ENCODE data around the gene RAB8B.
"Not testable (repeated sequence)": the region's sequence is repeated elsewhere in the genome, so short reads cannot be mapped to it uniquely, and the experiment has no call there.

The RAB8B gene

DNA sequence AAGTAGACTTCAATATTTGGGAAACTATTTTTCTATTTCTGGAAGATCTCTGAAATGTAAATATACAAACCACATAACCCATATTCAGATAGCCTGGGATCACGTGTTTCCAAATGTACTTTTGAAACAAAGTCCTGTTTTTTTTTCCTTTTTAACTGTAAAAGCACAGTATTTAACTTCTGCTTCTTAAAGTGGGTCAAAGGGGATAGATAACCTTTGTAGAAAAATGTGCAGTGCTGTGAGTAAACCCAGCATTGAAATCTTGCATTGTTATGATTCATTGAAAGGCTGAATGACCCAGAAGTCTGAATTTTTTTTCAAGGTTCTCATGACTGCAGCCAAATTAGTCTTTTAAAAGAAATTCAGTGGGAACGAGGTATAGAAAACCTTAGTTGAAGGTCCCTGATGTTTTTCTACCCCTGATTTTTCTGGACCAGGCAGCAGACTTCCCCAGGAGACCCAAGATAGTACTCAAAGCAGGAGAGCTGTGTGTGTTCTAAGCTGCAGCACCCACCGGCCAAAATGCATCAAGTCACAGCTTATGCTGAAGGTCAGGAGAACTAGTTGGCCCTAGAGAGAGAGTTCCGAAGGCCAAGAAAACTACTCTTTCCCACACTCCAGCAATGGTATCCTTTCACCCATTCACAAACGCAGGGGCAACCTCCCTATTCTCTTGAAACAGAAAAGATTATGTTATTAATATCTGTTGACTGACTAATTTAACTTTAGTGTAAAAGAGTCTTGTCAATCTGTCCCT is 44.4 kb downstream of the RAB8B start:
- in situ Hi-C loops (cut with MboI; ENCODE audit: low sequenced_read_pairs) = no loop called here

DNA sequence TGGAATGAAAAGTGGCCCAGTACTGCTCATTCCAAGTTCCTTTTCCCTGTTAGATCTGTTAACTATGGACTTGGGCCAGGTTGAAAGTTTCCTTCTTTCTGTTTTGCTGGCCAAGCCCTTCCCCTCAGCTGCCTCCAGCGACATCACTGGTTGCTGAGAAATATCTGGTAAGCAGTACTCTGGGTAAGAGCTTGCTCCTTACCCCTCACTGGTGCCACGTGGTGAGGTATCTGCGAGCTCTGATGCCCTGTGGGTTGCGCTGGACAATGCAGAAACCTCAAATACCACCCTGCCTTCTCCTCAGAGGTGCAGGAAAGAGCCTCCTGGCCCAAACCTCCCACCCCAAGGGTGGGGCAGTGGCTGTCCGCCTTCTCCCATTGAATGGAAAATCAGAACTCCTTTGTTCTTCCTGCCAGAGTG is 45.1 kb downstream of the RAB8B start:
- in situ Hi-C loops (cut with MboI; ENCODE audit: low sequenced_read_pairs) = no loop called here

DNA sequence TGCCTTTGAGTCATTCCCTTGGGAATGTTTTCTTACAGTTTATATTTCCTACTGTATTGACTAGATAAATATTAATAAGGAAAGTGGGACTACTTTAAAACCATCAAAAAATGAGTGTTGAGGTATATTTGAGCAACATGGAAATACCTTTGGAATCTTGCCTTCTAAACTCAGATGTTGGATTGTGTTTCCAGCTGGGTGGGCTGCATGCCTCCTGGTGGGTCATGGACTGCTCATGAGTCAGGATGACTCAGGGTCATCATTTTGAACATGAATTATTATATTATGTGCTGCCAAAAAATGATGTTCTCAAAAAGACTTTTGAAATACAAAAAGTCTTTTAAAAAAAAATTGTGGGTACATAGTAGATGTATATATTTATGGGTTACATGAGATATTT is 46.9 kb downstream of the RAB8B start:
- in situ Hi-C loops (cut with MboI; ENCODE audit: low sequenced_read_pairs) = no loop called here

DNA sequence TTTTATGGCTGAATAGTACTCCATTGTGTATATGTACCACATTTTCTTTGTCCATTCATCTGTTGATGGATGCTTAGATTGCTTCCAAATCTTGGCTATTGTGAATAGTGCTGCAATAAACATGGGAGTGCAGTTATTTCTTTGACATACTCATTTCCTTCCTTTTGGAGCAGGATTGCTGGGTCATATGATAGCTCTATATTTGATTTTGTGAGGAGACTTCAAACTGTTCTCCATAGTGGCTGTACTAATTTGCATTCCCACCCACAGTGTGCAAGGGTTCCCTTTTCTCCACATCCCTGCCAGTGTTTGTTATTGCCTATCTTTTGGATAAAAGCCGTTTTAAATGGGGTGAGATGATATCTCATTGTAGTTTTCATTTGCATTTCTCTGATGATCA is 47.7 kb downstream of the RAB8B start:
- in situ Hi-C loops (cut with MboI; ENCODE audit: low sequenced_read_pairs) = not testable (repeated sequence)

DNA sequence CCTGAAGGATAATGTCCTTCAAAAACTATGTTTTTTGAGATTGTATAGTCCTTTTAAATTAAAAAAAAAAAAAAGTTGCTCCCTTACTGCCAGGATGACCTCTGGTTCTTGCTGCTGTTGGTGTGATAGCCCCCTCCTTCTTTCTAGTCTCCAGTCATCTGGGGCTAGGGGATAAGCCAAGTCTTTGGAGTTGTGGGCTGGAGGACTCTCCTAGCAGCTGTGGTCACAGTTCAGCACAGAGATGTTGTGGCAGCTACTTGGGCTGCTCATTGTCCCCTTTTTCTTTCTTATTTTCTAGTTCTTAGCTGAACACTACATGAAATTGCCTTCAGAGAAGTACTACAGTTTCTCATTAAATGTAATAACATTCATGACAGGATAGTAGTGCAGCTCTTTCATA is 48.8 kb downstream of the RAB8B start:
- in situ Hi-C loops (cut with MboI; ENCODE audit: low sequenced_read_pairs) = no loop called here

DNA sequence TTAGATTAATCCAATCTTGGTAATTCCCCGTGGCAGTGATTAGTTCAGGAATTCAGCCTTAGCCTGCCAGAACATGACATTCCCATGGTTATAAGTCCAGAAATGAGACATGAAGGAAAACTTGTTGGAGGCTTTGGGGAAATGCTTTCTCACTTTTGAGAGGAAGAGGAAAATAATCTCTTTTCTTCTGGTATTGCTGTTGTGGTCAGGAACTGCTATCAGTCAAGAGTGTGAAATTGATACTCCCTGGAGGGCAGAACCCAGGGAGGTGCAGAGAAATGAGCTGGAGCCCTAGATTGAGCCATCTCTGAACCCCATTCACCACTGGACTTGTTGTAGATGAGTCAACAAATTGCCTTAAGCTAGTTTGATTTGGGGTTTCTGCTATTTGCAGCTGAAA is 49.4 kb downstream of the RAB8B start:
- in situ Hi-C loops (cut with MboI; ENCODE audit: low sequenced_read_pairs) = no loop called here

DNA sequence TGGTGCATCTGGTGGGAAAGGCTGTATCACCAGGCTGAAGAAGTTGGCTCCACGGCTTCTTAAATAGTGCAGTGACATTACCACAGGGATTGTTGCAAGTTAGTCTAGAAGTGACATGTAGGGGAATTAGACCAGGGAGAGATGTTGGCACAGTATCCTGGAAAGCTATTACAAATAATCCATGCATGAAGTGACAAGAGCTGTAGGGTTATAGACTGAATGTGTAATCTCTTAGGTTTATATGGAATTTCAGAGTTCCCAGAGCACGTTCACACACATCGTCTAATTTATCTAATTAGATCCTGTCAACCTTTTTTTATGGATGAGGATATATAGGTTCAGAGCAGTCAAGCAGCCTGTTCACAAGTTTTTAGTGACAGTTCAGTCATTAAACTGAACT is 50.7 kb downstream of the RAB8B start:
- in situ Hi-C loops (cut with MboI; ENCODE audit: low sequenced_read_pairs) = no loop called here

DNA sequence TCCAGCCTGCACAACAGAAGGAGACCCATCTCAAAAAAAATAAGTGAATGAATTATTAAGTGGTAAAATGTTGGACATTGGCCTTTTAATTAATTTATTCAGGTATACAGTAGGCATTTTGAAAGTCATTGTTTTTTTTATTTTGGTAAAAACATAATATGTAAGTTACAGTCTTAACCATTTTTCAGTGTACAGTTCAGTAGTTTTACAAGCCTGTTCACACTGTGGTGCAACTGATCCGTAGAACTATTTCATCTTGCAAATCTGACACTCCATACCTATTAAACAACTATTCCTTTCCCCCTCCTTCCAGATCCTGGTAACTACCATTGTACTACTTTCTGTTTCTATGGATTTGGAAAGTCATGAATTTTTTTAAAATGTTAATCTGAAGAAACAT is 51.9 kb downstream of the RAB8B start:
- in situ Hi-C loops (cut with MboI; ENCODE audit: low sequenced_read_pairs) = no loop called here

DNA sequence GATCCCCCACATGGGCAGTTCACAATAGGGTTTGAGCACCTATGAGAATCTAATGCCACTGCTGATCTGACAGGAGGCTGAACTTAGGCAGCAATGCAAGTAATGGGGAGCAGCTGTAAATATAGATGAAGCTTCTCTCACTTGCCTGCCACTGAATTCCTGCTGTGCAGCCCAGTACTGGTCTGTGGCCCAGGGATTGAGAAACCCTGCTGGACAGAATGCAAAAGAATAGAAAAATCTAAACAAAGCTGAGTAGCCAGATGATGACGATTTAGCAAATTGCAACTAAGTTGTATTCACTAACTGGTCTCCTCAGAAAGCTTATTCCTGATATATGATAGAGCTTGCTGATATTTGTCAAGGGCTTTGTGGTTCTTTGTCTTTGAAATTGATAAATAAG is 53.7 kb downstream of the RAB8B start:
- in situ Hi-C loops (cut with MboI; ENCODE audit: low sequenced_read_pairs) = no loop called here

DNA sequence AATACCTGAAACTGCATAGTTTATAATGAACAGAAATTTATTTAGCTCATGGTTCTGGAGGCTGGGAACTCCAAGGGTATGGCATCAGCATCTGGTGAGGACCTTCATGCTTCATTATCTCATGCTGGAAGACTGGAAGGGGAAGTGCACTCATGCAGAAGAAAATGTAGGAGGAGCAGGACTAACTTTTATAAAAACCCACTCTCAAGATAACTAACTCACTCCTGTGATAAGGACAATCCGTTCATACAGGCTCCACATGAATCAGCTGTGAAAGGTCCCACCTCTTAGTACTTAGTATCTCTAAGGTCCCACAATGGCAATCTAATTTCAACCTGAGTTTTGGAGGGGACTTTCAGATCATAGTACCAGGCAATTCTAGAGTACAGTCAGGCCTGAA is 54.4 kb downstream of the RAB8B start:
- in situ Hi-C loops (cut with MboI; ENCODE audit: low sequenced_read_pairs) = no loop called here

DNA sequence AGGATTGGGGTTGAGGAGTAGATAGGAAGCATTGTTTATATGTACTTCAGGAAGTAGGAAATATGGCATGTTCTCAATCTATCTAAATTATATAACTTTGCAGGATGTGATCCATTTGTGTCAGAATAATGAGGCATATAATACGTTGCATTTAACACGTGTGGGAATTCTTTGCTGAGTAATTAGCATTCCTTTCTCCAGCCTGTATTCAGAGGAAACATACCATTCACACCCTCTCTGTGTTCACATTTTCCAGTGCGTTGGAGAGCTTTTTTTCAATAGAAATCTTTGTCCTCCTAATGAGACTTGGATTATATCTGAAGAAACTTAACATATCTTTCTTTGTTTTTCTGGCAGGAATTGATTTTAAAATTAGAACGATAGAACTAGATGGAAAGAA is 55.0 kb downstream of the RAB8B start:
- in situ Hi-C loops (cut with MboI; ENCODE audit: low sequenced_read_pairs) = no loop called here

DNA sequence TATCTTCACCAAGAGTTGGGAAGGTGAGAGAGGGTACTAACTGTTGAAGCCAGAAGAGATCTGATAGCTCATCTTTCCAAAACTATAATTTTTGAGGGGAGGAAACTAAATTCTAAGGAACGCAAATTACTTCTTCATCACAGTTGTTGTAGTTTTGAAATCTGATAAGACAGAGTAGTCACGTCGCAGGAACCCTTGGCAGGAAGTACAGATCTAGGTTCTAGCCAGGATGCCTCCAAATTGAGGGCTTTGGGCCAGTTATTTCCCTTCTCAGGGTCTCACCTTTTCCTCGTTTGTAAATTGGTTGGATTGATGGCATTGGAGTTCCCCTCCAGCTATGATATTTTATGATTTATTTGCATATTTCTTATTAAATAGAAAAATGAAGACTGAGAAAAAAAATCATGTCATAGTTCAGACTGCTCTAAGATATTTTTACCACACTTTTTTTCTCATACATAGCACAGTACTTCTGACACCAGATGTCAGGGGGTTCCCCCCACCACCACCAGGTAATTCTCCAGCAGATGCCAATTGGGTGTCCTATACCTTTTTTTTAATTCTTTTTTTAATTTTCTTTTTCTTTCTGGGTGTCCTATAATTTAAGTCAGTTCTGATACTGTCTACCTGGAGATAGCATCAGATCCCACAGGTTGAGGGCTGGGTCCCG is 55.7 kb downstream of the RAB8B start:
- in situ Hi-C loops (cut with MboI; ENCODE audit: low sequenced_read_pairs) = no loop called here

DNA sequence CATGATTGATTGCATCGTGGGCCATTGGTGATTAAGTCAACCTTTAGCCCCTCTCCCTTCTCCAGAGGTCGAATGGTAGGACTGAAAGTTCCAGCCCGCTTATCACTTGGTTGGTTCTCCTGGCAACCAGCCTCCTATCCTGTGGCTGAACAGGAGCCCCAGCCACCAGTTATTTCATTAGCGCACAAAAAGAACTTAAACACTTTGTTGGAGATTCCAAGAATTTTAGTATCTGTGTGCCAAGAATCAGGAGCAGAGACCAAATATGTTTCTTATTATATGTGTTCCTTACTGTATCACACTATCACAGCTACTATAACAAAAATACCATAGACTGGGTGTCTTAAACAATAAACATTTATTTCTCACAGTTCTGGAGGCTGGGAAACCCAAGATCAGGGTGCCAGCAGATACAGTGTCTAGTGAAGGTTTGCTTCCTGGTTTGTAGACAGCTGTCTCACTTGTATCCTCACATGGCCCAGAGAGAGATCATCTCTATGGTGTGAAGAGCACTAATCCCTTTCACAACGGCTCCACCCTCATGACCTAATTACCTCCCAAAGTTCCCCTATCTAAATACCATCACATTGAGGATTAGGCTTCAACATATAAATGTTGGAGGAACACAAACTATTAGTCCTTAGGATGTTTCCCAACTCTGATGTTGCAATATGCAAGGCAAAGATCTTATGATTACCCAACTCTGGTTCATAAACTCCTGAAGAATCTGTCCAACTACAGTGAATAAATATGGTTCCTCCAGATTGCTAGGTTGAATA is 57.5 kb downstream of the RAB8B start:
- in situ Hi-C loops (cut with MboI; ENCODE audit: low sequenced_read_pairs) = no loop called here

DNA sequence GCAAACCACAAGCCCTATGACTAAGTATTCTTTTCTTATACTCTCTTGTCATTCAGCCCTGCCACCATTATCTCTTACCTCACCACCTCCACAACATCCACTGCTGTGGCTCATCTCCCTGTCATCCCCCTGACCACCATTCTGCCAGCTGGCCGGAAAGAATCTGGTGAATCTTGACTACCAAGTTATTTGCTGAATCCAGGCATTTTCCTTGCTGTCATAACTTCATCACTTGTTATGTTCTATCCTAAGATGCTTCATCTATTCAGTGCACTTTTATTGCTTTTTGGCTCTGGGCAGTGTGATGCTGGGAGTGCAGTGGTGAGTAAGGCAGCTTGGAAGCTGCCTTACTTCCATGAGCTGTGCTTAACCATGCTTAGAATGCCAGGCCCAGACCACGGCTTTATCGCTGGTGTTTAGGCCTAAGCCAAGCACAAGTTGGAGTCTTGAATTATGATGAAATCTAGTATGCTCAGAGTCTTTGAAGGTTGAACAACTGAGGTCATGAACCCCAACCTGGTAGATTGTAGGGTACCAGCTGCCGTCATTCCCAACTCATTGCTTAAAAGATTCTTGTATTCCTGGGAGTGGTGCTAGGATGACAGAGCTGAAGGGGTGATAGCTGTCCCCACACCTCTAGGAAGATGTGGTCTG is 61.0 kb downstream of the RAB8B start:
- in situ Hi-C loops (cut with MboI; ENCODE audit: low sequenced_read_pairs) = no loop called here

DNA sequence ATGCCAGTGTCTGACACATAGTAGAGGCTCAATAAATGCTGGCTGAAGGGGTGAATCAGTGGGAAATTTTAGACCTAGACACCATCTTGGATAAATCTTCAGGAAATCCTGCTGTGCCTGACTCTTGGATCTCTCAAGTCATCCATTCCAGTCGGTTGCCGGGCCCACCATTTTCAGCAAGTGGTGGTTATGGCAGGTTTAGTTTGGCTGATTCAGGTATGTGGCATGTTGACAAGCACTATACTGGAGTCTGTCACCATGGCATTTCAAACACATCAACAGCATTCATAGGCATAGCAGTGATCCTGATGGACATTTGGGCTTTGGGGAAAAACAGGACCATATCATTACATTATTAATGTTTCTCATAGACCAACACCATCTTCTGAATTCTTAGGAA is 62.3 kb downstream of the RAB8B start:
- in situ Hi-C loops (cut with MboI; ENCODE audit: low sequenced_read_pairs) = no loop called here

DNA sequence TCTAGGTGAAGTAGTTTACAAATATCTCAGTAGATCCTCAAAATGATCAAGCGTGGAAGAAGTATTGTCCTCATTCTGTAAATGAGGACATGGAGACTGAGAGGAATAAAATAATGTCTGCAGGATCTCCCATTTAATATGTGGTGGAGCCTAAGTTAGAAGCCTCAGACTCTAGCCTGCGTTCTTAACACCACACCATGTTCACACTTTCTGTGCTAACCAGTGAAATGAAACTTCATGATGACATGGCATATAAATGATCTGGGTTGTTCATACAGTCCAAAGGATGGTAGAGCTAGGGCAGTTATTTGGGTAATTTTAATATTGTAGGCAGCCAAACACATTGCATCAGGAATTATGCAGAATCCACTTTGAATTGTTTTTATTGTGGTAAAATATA is 62.9 kb downstream of the RAB8B start:
- in situ Hi-C loops (cut with MboI; ENCODE audit: low sequenced_read_pairs) = no loop called here

DNA sequence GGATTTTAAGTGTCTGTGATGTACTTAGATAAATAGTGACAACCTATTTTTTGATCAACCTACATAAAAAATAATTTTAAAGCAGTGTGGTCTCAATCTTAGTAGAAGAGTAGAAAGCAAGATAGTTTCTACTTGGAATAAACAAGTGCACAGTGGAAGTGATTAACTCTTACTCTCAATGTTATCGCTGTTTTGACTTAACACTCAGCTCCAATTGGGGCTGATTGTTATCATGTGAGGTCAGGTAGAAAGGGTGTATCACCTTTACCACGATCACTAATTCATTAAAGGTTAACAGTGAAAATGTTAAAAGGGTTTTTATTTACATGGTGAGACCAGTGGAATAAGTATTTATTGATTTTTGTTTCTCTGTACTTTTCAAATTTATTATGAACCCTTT is 65.6 kb downstream of the RAB8B start:
- in situ Hi-C loops (cut with MboI; ENCODE audit: low sequenced_read_pairs) = no loop called here

DNA sequence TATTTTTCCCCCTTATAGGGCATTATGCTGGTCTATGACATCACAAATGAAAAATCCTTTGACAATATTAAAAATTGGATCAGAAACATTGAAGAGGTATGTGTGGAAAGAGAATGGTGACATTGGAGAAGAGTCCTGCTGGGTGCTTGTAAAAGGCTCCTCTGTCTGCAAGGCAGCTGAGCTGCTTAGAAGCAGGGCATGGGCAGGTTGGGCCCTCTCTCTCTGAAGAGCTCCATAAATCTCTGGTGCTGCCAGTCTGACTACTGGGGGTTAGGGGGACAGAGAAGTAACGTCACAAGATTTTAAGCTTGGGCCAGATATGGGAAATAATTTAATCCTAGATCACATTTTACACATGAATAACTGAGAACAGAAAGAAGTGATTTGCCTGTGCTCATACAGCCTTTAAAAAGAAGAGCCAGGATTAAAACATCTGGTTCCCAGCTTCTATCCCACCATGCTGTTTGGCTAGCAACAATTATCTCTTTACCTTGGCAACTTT is 66.1 kb downstream of the RAB8B start:
- in situ Hi-C loops (cut with MboI; ENCODE audit: low sequenced_read_pairs) = no loop called here

DNA sequence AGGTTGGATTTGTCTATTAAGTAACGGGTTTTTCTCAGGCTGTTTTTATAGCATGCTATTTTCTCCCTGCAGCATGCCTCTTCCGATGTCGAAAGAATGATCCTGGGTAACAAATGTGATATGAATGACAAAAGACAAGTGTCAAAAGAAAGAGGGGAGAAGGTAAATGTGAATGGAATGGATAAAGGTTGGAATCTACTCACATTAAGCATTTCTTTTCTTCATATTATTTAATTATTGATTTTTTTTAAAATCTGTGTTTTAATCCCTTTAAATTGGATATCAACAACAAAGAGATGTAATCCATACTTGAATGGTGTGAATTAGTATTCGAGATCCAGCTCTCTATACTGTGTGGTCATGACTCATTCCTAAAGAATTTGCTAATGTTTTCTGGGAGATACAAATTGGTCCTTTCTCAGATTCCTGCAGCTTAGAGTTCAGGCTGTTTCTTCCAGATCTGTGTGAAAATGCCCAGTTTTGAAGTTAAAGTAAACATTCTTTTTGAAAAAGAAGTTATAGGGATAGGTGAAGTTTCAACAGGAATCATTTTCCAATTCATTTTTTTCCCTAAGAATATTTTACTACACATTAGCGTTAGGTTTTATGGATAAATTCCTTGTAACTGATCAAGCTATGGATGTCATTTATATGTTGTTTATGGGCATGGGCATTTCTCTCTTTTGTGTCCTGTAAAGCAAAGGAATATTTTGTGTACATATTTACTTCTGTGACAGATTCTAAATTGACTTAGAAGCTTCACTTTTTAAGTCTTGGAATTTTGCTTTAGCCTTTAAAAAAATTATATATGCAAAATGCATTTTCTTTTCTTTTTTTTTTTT is 67.2 kb downstream of the RAB8B start:
- in situ Hi-C loops (cut with MboI; ENCODE audit: low sequenced_read_pairs) = no loop called here

DNA sequence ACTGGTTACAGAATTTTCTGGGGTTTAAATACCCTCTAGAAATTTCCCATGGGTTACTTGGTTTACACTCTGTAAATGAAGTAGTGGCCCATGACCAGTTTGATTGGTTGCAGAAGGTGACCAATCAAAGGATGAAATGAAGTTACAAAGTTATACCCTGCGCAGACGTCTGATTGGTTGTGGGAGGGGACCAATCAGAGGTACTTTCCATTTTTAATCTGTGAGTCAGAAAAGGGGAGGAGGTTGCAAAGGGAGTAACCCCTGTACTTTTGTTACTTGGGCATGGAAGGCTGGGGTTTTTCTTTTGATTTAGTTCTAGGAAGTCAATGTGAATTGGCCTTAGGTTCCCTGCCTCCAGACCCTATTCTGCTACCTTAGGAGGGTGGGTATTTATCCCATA is 69.3 kb downstream of the RAB8B start:
- in situ Hi-C loops (cut with MboI; ENCODE audit: low sequenced_read_pairs) = no loop called here

Data from HL-60/S4 treated with retinoic acid at 250 ng/mL for 4 days and 3 days (cell line).